Esophagus muscularis mucosa (tissue), 4 donors: ENCODE measurements around the gene HCN3.

ENCODE experiments used
- EP300 ChIP-seq: sonication (generic); formaldehyde crosslinking; IDR thresholded peaks from one replicate; pipeline ENCODE4 v1.6.1; 2017; ENCODE audit warnings: antibody characterized with exemption
- POLR2AphosphoS5 ChIP-seq, 2 donors: sonication (generic); formaldehyde crosslinking; IDR thresholded peaks; one replicate each; pipeline ENCODE4 v1.6.1; 2017; ENCODE audit warnings: antibody characterized with exemption in 2 of 2
- TF ChIP-seq, protein P1 (sequence below), 3 experiments: fragments of 200-600 bp in 2 of 3; fragments of 450-650 bp in 1 of 3; sonication (generic) in 2 of 3; IDR thresholded peaks; one replicate each; pipeline ENCODE4 v1.5.1; 2017 to 2019; ENCODE audit warnings: antibody characterized with exemption in 3 of 3, mild to moderate bottlenecking in 2 of 3, moderate library complexity in 1 of 3

DNA sequence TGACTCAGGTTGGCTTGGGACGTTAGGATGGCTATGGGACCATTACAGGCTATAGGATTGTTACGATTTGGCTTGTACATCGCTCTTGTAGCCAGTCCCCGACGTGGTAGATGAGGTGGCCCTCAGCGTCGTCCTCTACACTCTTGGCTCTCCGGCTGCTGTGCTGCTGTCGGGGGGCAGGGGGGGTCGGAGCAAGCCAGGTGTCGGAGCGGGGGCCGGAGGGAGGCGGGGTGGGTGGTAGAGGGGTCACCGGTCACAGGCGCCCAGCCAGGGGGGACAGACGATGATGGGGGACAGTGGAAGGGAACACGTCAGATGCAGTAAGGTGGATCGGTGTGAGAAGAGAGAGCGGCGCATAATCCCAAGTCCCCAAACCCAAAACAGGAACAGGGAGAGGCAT lies 8.6 kb upstream of the HCN3 start:
- TF ChIP-seq, protein P1, sequence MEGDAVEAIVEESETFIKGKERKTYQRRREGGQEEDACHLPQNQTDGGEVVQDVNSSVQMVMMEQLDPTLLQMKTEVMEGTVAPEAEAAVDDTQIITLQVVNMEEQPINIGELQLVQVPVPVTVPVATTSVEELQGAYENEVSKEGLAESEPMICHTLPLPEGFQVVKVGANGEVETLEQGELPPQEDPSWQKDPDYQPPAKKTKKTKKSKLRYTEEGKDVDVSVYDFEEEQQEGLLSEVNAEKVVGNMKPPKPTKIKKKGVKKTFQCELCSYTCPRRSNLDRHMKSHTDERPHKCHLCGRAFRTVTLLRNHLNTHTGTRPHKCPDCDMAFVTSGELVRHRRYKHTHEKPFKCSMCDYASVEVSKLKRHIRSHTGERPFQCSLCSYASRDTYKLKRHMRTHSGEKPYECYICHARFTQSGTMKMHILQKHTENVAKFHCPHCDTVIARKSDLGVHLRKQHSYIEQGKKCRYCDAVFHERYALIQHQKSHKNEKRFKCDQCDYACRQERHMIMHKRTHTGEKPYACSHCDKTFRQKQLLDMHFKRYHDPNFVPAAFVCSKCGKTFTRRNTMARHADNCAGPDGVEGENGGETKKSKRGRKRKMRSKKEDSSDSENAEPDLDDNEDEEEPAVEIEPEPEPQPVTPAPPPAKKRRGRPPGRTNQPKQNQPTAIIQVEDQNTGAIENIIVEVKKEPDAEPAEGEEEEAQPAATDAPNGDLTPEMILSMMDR (IDR thresholded peaks at IDR 0.05): no peak
- no peak for TF ChIP-seq EP300
- TF ChIP-seq POLR2AphosphoS5 (IDR thresholded peaks at IDR 0.05): no peak
